ENCODE data around the gene GLIPR1L1. TPM values are rescaled to one million over a fixed set of nuclear protein-coding genes. Genes with fewer than 3 reads are reported as not detected.

The GLIPR1L1 gene
- total RNA-seq, 4 donors from 2014 or later, result not detected

- no peak for TF ChIP-seq EP300 (IDR thresholded peaks at IDR 0.05)
- H3K36me3 ChIP-seq, result no peaks in the 10 kb centered on the region
Observed at GRCh38 chr12:75419841-75420240, 85.4 kb downstream of the GLIPR1L1 start.

More at GRCh38 chr12:75419841-75420240, 85.4 kb downstream of the GLIPR1L1 start:
- intact Hi-C loops (cut with DNase I), result no loop called here
- no peak for DNase-seq (ENCODE audit: extremely low spot score)
- WGBS, result 82% methylated on average over 2 of the region's 2 CpGs
- H3K4me3 ChIP-seq, result no peak overlapping the region
- H3K27ac ChIP-seq (replicated peaks in 1 of 4), result no peak overlapping the region
- H3K27me3 ChIP-seq, result no peaks in the 10 kb centered on the region
- no peaks in the 10 kb centered on the region for H3K9me3 ChIP-seq
- H3K4me1 ChIP-seq, result no peaks in the 10 kb centered on the region

Other genes starting within 250 kb of the GLIPR1L1 start
- gene KCNC2, start 124.8 kb upstream of the GLIPR1L1 start, total RNA-seq, result under 1 TPM in 2 of 4 donors, not detected in 2; 0.17 to 0.19 TPM
- 10 to 100 TPM in 2 of 4 donors, 1 to 10 TPM in 2; 8.0 to 28.2 (median 10.3) TPM for gene CAPS2, start 4.3 kb upstream of the GLIPR1L1 start, total RNA-seq
- 1 to 10 TPM in 2 of 4 donors, under 1 TPM in 2; 0.17 to 4.5 (median 1.0) TPM for gene GLIPR1L2, start 56.4 kb downstream of the GLIPR1L1 start, total RNA-seq
- gene GLIPR1, start 146.1 kb downstream of the GLIPR1L1 start, total RNA-seq, result 10 to 100 TPM; 10.9 to 19.5 (median 15.8) TPM
- 10 to 100 TPM; 17.9 to 37.4 (median 23.8) TPM for gene KRR1, start 176.9 kb downstream of the GLIPR1L1 start, total RNA-seq